Measurements from ENCODE around the gene CCNT2. TPM values are rescaled to one million over a fixed set of nuclear protein-coding genes. Genes with fewer than 3 reads are reported as not detected.

Gene CCNT2
- total RNA-seq, 1 experiment from 2014 or later, result 39.4 TPM

DNA sequence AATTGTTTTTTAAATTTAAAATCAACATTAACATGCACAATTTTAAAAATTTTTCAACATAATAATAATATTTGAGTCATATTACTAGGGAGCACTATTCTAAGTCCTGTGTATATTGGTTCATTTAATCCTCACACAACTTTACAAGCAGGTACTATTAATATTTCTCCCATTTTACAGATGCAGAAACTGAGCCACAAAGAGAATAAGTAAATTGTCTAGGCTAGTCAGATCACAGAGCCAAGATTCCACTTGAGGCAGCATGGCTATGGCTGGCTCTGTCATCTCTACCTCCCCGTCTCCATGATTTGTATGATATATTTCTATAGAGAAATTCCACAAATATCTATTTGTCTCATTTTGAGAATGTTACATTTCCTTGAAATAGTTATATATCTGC lies 15.1 kb downstream of the CCNT2 start:
- no peaks in the 10 kb centered on the region for H3K27me3 Mint-ChIP-seq (ENCODE audit: insufficient read depth, unreplicated experiment)
- peaks cover 19% of the 10 kb centered on the region for H3K4me1 Mint-ChIP-seq (ENCODE audit: low read depth, unreplicated experiment)
- TF ChIP-seq, protein P1, sequence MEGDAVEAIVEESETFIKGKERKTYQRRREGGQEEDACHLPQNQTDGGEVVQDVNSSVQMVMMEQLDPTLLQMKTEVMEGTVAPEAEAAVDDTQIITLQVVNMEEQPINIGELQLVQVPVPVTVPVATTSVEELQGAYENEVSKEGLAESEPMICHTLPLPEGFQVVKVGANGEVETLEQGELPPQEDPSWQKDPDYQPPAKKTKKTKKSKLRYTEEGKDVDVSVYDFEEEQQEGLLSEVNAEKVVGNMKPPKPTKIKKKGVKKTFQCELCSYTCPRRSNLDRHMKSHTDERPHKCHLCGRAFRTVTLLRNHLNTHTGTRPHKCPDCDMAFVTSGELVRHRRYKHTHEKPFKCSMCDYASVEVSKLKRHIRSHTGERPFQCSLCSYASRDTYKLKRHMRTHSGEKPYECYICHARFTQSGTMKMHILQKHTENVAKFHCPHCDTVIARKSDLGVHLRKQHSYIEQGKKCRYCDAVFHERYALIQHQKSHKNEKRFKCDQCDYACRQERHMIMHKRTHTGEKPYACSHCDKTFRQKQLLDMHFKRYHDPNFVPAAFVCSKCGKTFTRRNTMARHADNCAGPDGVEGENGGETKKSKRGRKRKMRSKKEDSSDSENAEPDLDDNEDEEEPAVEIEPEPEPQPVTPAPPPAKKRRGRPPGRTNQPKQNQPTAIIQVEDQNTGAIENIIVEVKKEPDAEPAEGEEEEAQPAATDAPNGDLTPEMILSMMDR (IDR thresholded peaks at IDR 0.05; ENCODE audit: insufficient read depth in 1 of 2, low read depth in 1 of 2, low read length in 1 of 2, severe bottlenecking in 1 of 2, unreplicated experiment in 1 of 2), result no peak
- Histone ChIP-seq H3K9me3 (no peaks in the 10 kb centered on the region), H3K27me3 (replicated peaks; ENCODE audit: control insufficient read depth, insufficient read depth, low read length) (no peaks in the 10 kb centered on the region), H3K36me3 (ENCODE audit: control insufficient read depth, insufficient read depth, low read length) (no peaks in the 10 kb centered on the region), H3K4me3 (ENCODE audit: low read depth, low read length) (no peak overlapping the region), H3K4me1 (peaks cover 15% of the 10 kb centered on the region)
- ChIA-PET CTCF (no interaction called here), POLR2A (no interaction called here)
- H3K27ac Mint-ChIP-seq (ENCODE audit: unreplicated experiment), result no peak overlapping the region
- H3K36me3 Mint-ChIP-seq (ENCODE audit: insufficient read depth, unreplicated experiment), result peaks cover 51% of the 10 kb centered on the region
- intact Hi-C loops (cut with micrococcal nuclease; ENCODE audit: unreplicated experiment), result no loop called here
- DNase-seq, result no peak
- BruUV-seq (replicated peaks), result no TSS peak
- no peaks in the 10 kb centered on the region for H3K9me3 Mint-ChIP-seq (ENCODE audit: unreplicated experiment)
- no peak overlapping the region for H3K4me3 Mint-ChIP-seq (ENCODE audit: unreplicated experiment)

DNA sequence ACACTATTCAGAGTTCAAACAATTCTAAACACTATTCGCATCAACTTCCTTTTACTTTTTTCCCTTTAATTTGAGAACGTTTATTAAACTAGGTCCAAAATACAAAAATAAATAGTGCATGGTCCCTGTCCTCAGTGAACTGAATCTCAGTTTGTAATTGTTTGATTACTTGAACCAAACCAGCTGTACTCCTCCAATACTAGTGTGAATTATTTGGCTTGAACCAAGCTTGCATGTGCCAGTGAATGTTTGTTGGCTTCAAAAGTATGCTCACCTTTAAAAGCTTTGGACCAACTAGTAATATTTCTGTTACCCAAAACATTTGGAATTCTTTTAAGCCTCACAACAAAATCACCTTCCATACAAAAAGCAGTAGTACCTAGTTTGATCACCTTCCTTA lies 15.5 kb downstream of the CCNT2 start:
- Mint-ChIP-seq H3K9me3 (ENCODE audit: unreplicated experiment) (no peaks in the 10 kb centered on the region), H3K27ac (ENCODE audit: unreplicated experiment) (no peak overlapping the region)
- no TSS peak for BruUV-seq (replicated peaks)

DNA sequence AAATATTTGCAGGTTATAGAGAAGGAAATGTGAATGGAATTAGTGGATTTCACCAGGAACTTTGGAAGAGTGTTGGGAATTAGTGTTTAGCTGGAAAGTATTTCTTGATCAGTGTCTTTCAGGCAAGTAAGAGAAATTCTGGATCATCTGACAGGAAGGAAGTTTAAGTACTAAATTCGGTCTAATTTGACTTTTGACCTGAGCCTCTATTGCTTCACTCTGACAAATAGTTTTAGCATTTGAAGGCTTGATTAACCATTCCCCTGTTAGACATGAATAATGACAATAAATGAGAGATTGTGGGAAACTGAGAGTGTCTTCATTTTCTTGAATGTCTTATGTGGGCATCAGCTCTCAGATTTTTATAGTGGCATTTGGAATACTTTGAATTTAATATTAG lies 16.0 kb downstream of the CCNT2 start:
- BruUV-seq (replicated peaks), result no TSS peak
- no peak overlapping the region for H3K4me3 ChIP-seq (ENCODE audit: low read depth, low read length)
- no peaks in the 10 kb centered on the region for H3K9me3 ChIP-seq
- no peak overlapping the region for H3K27ac Mint-ChIP-seq (ENCODE audit: unreplicated experiment)
- DNase-seq, result no peak
- peaks cover 19% of the 10 kb centered on the region for H3K4me1 Mint-ChIP-seq (ENCODE audit: low read depth, unreplicated experiment)
- intact Hi-C loops (cut with micrococcal nuclease; ENCODE audit: unreplicated experiment), result no loop called here
- ChIA-PET POLR2A (no interaction called here), CTCF (no interaction called here)
- peaks cover 55% of the 10 kb centered on the region for H3K36me3 Mint-ChIP-seq (ENCODE audit: insufficient read depth, unreplicated experiment)
- H3K4me1 ChIP-seq, result peaks cover 15% of the 10 kb centered on the region
- TF ChIP-seq, protein P1 (IDR thresholded peaks at IDR 0.05; ENCODE audit: insufficient read depth in 1 of 2, low read depth in 1 of 2, low read length in 1 of 2, severe bottlenecking in 1 of 2, unreplicated experiment in 1 of 2), result no peak
- no peak overlapping the region for H3K4me3 Mint-ChIP-seq (ENCODE audit: unreplicated experiment)
- no peaks in the 10 kb centered on the region for H3K27me3 ChIP-seq (replicated peaks; ENCODE audit: control insufficient read depth, insufficient read depth, low read length)
- no peaks in the 10 kb centered on the region for H3K36me3 ChIP-seq (ENCODE audit: control insufficient read depth, insufficient read depth, low read length)
- no peaks in the 10 kb centered on the region for H3K9me3 Mint-ChIP-seq (ENCODE audit: unreplicated experiment)
- H3K27me3 Mint-ChIP-seq (ENCODE audit: insufficient read depth, unreplicated experiment), result no peaks in the 10 kb centered on the region

More for the DNA sequence above, 15.5 kb downstream of the CCNT2 start:
- no peak overlapping the region for H3K4me3 ChIP-seq (ENCODE audit: low read depth, low read length)
- H3K4me3 Mint-ChIP-seq (ENCODE audit: unreplicated experiment), result no peak overlapping the region
- H3K27me3 ChIP-seq (replicated peaks; ENCODE audit: control insufficient read depth, insufficient read depth, low read length), result no peaks in the 10 kb centered on the region
- ChIA-PET CTCF (no interaction called here), POLR2A (no interaction called here)
- H3K4me1 ChIP-seq, result peaks cover 15% of the 10 kb centered on the region
- H3K36me3 ChIP-seq (ENCODE audit: control insufficient read depth, insufficient read depth, low read length), result no peaks in the 10 kb centered on the region
- peaks cover 51% of the 10 kb centered on the region for H3K36me3 Mint-ChIP-seq (ENCODE audit: insufficient read depth, unreplicated experiment)
- TF ChIP-seq, protein P1 (IDR thresholded peaks at IDR 0.05; ENCODE audit: insufficient read depth in 1 of 2, low read depth in 1 of 2, low read length in 1 of 2, severe bottlenecking in 1 of 2, unreplicated experiment in 1 of 2), result no peak
- peaks cover 19% of the 10 kb centered on the region for H3K4me1 Mint-ChIP-seq (ENCODE audit: low read depth, unreplicated experiment)
- H3K27me3 Mint-ChIP-seq (ENCODE audit: insufficient read depth, unreplicated experiment), result no peaks in the 10 kb centered on the region
- DNase-seq, result no peak
- H3K9me3 ChIP-seq, result no peaks in the 10 kb centered on the region
- intact Hi-C loops (cut with micrococcal nuclease; ENCODE audit: unreplicated experiment), result no loop called here

Measured in Caco-2 (cell line).